GM19455 (cell line): ENCODE results near the gene GRK6.
A peak's percentile ranks its signal among the peaks of the same experiment; 100 is the strongest.

Experiments
- ATAC-seq: cut with Tn5 transposase; IDR thresholded peaks from one replicate; pipeline ENCODE4 v1.9.1; 2021; ENCODE audit not compliant: unreplicated experiment

GRK6 gene

DNA sequence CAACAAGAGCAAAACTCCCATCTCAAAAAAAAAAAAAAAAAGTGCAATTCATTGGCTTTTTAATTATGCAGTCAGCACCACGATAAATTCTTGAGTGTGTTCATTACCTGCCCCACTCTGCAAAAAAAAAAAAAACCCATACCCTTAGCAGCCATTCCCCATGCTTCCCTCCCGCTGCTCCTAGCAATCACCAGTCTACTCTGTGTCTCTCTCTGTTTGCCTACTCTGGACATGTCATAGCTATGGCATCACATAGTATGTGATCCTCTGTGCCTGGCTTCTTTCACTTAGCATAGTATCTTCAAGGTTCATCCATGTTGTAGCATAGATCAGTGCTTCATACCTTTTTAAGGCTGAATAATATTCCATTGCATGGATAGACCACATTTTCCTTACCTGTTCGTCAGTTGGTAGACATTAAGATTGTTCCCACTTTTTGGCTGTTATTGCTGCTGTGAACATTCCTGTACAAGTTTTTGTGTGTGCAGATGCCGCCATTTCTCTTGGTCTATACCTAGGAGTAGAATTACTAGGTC lies 13.1 kb downstream of the GRK6 start:
- ATAC-seq = no peak

DNA sequence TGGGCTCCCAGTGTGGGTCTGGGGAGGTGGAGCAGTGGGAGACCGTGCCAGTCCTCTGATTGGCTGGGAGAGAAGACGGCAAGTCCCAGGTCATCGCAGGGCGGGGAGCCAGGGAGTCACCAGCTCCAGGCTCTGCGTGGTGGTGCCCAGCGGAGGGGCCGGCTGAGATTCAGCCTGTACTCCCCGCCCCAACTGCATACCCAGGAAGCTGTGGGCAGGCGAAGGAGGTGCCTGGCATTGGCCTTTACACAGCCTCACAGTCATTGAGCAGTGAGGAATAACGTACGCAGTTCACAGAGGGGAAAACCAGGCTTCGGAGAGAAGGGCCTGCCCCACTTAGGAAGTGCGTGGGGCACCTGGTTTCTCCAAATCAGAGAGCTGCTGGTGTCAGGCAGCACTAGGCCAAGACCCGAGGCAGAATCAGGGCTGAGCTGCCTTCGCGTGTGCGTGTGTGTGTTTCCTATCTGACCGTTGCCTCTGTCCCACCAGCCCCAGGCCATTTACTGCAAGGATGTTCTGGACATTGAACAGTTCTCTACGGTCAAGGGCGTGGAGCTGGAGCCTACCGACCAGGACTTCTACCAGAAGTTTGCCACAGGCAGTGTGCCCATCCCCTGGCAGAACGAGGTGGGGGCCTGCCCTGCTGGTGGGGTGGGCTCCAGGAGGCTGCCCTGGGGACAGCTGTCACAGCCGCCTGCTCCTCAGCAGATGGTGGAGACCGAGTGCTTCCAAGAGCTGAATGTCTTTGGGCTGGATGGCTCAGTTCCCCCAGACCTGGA lies 13.9 kb downstream of the GRK6 start:
- ATAC-seq = no peak

DNA sequence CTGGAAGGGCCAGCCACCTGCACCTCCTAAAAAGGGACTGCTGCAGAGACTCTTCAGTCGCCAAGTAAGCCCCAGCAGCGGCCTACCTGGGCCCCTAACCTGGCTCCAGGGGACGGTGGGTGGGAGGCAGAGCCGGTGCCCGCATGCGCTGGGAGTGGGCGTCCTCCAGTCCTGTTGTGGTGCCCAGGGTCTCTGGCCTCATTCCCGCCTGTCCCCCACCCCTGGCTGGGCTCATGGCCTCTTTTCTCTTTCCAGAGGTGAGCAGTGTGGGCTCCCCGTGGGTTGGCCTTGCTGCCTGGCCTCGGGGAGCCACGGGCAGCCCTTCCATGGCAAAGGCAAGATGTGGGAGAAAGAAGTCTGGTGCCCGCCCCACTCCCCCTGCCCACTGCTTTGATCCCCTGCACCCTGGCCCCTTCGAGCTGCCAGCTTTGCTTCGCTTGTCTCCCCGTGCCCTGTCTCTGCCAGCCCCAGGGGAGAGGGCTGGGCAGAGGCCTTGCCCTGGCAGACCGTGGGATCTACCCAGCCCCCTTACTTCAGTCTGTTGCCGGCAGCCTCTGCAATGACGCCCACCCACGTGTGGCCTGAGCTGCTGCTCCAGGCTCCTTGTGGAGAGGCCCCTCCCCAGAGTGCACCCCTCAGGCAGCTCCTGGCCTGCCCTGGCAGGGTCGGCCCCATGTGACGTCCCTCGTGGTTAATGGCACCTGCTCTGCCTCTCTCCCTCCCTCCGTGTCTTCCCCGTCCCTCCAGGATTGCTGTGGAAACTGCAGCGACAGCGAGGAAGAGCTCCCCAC lies 14.7 kb downstream of the GRK6 start:
- no peak for ATAC-seq

DNA sequence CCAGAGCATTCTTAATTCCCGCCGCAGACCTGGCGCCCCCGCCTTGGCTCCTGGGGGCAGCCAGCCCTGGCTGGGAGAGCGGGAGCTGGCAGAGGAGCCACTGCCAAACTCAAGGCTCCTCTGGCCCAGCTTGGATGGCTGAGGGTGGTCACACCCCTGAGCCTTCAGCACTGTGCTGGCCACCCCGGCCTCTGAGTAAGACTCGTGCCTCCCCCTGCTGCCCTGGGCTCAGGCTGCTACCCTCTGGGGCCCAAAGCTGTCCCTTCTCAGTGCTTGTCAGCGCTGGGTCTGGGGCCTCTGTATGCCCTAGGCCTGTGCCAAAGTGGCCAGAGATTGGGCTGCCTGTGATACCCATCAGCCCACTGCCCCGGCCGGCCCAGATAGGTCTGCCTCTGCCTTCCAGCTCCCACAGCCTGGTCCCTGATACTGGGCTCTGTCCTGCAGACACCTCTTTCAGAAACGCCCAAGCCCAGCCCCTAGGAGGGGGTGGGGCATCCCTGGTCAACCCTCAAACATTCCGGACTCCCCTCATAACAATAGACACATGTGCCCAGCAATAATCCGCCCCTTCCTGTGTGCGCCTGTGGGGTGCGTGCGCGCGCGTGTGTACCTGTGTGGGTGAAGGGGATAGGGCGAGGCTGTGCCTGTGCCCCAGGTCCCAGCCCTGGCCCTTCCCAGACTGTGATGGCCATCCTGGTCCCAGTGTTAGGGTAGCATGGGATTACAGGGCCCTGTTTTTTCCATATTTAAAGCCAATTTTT lies 15.8 kb downstream of the GRK6 start:
- no peak for ATAC-seq

DNA sequence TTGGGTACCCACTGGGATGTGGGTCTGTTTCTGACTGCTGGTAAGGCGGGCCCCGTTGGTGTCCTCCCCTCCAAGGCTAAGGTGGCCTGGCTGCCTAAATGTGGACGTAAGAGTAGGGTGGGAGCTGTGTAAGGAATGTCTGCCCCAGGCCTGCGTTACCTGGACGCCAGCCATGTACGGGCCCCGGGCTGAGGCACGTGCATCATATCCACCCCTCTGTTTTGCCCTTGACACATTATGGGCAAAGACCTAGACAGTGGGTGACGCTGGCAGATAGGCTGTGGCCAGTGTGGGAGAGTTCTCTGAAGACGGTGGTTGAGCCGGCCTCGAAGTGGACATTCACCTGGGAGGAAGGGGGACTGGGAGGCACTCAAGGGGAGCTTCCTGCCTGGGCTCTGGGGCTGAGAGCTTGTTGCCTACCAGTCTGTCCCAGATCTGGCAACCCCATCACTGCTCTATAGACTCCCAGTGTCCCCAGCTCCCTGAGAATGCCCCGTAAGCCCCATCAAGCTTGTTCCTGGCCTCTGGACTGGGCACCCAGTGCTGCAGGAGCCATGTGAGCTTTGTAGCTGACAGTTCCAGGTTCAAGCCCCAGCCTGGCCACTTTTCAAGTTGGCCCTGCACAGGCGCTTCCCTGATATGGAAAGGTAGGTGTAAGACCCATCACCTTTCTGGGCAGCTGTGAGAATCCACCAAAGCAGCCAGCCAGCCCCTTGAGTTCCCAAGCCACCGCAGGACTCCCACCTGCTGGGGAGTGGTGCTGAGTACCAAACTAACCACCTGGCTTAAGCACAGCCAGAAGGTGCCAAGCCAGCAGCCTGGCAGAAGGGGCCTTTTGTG lies 16.9 kb downstream of the GRK6 start:
- ATAC-seq = no peak

DNA sequence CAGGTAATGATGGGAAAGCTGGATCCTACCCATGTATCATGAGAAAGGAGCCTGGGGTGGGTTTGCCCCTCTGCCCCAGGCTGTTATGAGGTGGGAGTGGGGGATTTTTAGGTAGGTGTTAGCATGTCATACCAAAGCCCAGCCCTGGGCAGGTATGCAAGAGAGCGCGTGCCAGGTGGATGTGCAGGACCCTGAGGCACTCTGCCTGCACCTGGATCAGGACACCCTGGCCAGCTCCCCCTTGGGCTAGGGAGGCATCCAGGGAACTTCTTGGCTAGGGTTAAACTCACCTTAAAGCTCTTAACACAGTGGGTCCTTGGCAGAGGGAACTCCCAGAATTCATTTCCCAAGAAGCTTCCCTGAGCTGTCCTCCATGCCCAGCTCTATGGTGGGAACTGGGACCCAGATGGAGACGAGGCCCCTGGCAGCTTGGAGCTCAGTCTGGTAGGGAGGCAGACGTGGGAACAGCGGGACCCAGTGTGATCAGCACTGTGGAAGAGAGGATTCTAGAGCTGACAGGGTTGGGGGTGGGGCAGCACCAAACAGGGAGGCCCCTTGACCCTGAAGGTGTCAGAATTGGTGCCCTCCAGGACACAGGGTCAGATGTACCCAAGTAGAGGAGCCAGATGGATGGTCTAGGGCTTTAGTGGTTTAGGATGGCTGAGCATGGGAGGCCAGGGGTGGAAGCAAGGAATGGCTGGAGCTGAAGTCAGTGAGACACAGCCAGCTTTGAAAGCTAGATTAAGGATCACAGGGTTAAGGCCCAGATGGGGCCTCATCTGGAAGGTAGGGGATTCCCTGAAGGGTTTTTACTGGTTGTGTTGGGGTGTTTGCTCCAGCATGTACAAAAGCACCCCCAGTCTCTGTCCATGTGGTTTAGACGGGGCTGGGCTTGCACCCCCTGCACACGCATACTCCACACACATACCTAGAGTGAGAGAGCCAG lies 17.9 kb downstream of the GRK6 start:
- ATAC-seq = no peak

DNA sequence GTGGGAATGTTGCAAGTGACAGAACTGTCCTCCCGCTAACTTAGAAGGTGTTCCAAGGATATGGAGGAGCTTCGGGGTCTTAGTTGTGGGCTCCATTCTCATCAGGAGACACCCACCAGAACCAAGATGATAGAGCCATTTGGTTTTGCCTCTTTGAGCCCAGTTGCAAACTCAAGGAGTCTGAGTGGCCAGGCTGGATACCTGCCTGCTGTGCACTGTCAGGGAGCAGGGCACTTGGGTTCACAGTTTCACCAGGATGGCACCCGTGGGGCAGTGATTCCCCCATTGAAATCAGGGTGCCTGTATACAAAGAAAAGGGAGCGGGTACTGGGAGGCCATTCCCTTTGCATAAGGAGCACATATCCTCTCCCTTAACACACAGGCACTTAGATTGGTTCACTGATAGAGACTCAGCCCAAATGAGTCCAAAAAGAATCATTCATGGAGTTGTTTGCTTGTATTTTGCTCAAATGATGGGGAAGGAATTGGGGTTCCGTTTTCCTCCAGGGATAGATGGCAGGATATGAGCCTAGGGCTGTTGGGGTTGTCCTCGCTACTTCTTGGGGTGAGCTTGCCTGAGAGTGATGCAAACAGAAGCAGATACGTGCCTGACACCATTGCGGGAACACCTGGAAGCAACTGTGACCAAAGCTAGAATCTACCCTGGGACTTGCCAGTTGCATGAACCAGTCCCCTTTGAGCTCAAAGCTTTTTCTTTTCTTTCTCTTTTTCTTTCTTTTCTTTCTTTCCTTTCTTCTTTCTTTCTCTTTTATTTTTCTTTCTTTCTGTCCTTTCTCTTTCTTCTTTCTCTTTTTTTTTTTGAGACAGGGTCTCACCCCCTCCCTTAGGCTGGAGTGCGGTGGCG lies 18.8 kb downstream of the GRK6 start:
- no peak for ATAC-seq

DNA sequence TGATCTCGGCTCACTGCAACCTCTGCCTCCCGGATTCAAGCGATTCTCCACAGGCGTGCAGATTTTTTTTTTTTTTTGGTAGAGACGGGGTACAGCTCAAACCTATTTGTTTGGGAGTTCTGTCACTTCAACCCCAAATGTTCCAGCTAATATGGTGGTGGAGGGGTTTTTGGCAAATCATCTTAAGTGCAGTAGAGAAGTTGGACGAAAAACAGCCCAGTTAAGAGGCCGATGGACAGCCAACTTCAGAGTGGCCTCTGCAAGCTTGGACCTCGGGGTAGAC lies 19.4 kb downstream of the GRK6 start:
- no peak for ATAC-seq

DNA sequence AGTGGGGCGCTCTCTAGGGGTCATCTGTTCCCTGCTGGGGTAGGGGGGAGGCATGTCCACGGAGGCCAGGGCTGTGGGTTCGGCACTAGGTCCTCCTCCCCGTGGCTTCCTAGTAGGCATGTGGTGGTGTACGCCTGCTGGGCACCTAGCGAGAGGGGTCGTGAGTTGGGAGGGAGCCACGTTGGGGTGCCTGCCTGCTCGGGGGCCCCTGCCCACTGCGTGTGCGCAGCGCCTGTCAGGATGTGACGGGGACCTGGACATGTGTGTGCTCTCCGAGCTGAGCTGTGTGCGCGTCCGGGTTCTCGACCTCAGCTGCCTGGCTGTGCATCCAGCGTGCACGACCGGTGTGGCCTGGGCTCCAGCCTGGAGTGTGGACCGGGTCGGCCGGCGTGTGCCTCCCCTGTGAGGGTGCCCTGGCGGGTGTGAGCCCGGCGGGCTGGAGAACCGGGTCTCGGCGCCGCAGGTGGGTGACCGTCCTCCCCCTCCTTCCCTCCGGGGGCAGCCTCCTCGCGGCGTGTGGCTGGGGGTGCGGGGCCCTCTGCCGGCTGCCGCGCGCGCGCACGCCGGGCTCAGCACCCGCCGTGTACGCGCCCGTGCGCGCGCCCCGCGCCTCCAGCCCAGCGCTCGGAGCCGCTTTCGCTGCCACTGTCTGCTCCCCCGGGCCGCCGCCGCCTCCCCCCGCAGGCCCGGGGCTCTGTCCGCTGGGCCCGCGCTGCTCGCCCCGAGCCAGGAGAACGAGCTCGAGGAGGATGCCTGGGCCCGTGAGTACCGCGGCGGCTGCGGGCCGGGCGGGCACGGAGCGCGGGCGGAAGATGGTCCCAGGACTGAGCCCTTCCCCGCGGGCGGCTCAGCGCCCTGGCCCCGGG lies 20.0 kb downstream of the GRK6 start, which contains the start of gene PRR7:
TSS of gene PRR7 (plus strand) at position 615 of the 866 bp plus-strand sequence. CDS start 8,254 bp downstream, outside the sequence.
- ATAC-seq = peak; percentile 52

DNA sequence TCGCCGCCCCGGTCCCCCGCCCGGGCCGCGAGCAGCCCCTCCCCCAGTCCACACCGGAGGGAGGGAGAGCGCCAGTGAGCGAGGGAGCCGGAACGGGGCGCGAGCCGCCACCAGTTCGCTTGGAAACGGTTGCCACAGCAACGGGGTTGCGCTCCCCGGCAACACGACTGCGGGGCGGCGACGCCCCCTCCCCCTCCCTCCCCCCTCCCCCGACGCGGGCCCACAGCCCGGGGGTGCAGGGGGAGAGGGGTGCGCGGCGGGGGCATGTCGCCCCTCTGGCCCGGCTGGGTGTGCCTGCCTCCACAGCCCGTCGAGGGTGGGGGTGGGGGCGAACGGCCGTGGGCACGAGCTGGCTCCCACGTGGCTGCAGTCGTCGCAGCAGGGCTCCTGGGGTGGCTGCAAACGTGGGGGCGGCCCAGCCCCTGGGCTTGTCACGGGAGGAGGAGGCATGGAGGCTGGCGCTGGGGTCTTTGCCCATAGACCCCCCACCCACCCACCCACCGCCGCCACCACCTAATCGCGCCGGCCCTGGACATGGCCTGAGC lies 20.7 kb downstream of the GRK6 start:
- ATAC-seq = peak; percentile 28

DNA sequence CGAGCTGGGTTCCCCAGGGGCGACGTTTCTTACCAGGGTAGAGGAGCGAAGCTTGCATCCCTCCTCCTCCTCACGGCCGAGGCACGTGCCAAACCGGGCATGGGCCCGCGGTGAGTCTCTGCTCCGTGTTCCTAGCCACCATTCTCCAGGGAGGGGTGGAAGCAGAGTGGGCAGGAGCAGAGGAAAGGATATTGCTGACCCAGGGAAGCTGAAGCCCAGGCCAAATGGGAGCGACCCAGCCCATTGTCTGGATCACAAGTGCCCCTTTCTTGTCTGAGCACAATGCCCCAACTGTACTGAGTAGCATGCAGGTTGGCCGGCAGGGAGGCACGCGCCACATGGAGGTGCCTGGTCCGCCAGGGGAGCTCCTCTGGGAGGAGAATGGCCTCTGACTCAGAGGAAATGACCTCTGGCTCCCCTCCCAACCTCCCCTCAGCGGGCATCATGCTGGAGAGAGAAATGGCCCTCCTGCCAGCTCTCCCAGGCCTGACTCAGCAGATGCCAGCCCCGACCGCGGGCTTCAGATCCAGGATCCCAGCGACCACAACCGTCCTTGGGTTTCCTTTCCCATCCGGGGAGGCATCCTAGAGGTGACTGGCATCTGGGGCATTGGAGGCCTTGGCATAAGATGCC lies 21.3 kb downstream of the GRK6 start:
- no peak for ATAC-seq

DNA sequence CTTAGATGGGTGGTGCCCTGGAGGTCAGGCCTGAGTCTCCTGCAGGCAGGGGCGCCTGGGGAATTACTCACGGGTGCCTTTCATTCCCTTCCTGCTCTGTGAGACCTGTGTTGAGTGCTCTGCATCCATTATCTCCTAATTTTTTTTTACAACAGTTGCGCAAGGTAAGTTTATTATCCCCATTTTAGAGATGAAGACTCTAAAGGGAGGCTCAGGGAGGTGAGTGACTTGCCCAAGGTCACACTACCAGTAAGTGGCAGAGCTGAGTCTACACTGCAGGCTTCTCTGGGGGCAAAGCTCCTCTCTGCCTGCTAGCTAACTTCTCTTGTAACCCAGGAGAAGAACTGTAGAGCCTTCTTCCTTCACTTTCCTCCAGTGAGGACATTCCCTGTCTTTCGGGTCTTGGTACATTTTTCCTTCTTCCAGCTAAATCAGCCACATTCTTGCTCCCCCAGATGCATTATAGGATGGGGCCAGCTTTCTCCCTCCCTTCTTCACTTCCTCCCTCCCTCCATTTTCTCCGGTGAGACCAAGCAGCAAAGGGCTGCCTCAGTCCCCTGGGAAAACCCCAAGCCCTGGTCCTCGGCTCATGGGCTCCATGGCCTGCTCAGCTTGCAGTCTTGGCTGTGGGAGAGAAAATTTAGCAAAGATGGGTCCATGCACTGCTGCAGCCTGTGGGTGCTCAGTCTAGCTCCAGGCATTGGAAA lies 21.9 kb downstream of the GRK6 start:
- ATAC-seq = no peak

DNA sequence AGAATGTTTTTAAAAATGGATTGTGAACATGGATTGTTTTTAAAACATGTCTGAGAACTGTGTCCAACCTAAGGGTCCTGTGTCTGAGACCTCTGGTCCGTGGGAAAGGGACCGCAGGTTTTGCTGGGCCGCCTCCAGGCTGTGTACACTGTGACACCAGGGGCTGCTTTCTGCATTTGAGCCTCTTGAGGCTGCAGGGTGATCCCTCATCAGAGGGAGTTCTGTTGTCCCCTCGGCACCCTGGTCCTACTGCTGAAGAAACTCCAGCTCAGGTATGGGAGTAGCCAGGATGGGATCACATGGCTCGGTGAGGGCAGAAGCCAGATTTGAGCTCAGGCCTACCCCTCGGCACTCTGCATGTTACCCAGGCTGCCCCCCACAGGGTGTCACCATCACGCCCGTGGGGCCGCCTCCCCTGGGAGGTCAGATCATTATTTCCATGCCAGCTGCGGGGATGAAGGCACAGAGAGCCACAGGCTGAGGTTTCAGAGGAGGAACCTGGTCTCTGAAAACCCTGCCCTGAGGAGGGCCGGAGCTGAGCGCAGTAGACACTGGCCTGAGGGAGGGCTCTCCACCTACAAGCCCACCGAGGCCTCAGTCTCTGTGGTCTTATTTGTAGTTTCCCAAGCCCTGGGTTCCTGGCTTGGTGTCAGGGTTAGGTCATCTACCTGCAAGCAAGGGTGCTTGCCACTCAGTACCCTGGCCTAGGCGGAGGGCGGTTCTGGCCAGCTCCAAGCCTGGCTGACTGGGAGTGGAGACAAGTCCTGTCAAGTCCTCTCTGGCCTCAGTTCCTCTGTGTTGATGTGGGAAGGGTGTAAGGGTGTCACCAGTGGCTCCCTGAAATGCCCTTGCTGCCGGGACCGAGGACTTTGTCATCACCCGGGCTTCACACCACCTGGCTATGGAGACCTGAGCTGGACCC lies 22.9 kb downstream of the GRK6 start:
- ATAC-seq = no peak

DNA sequence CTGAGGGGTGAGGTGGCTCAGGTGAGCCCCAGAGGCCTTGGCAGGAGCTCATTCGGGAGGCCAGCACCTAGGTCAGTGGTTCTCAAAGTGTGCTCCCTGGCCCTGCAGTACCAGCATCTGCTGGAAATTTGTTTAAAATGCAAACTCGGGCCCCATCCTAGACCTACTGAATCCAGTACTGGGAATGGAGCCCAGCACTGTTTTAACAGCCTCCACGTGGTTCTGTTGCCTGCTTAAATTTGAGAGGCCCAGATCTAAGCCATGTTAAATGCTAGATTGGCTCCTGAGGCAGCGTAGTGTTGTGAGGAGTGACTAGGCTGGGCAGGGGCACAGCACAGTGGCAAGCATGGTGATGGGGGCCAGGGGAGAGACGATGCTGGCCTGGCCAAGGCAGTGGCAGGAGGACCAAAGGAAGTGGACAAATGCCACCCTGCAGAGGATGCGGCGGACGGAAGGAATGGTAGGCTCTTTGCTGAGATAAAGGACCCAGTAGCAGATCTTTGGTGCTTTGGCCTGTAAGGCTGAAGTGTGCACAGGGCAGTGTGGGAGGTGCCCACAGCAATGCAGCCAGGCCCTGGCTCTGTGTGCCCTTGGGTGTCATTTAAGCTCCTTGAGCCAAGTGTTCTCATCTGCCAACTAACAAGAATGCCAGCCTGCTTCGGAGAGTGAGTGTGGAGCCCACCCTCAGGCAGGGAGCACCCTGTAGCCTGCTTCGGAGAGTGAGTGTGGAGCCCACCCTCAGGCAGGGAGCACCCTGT lies 24.4 kb downstream of the GRK6 start:
- ATAC-seq = no peak
